Progenitor cell of endocrine pancreas (in vitro differentiated cells): Measurements from ENCODE around the gene LRG1. TPM values are rescaled to one million over a fixed set of nuclear protein-coding genes. Genes with fewer than 3 reads are reported as not detected.

Source experiments
- DNase-seq: peaks from one replicate; pipeline ENCODE4 v3.0.0; 2021; ENCODE audit warnings: low spot score; ENCODE audit not compliant: unreplicated experiment
- H3K27ac Mint-ChIP-seq: 2 replicates; pipeline ENCODE4 v1.8.0; 2021; ENCODE audit warnings: mild to moderate bottlenecking, moderate library complexity, mixed read lengths
- H3K27me3 Mint-ChIP-seq: 2 replicates; pipeline ENCODE4 v1.8.0; 2021; ENCODE audit warnings: mixed read lengths
- H3K36me3 Mint-ChIP-seq: 2 replicates; pipeline ENCODE4 v1.8.0; 2022; ENCODE audit warnings: mixed read lengths; ENCODE audit not compliant: insufficient read depth
- H3K4me1 Mint-ChIP-seq: 2 replicates; pipeline ENCODE4 v1.8.0; 2021; ENCODE audit warnings: low read depth, mixed read lengths
- H3K4me3 Mint-ChIP-seq: 2 replicates; pipeline ENCODE4 v1.8.0; 2021; ENCODE audit warnings: low read depth, mild to moderate bottlenecking, moderate library complexity, mixed read lengths
- H3K9me3 Mint-ChIP-seq: 2 replicates; pipeline ENCODE4 v1.8.0; 2021; ENCODE audit warnings: low read depth, mixed read lengths
- CTCF ChIP-seq: fragments of 200-600 bp; sonication (generic); IDR thresholded peaks from one replicate; pipeline ENCODE4 v1.5.0; 2021; ENCODE audit warnings: antibody characterized with exemption, mild to moderate bottlenecking; ENCODE audit not compliant: unreplicated experiment
- total RNA-seq: library from RNA; stranded (reverse); gene quantifications from 2 replicates; pipeline ENCODE4 v1.2.1, GENCODE V29; 2021

Gene LRG1
- total RNA-seq, 1 donor from 2014 or later = 0.34 TPM

GRCh38 chr19:4516939-4517300, 22.9 kb downstream of the LRG1 start:
- no peaks in the 10 kb centered on the region for H3K9me3 Mint-ChIP-seq
- no peak overlapping the region for H3K4me3 Mint-ChIP-seq
- H3K27me3 Mint-ChIP-seq = peaks cover 17% of the 10 kb centered on the region
- DNase-seq = no peak
- no peaks in the 10 kb centered on the region for H3K36me3 Mint-ChIP-seq
- no peak for TF ChIP-seq CTCF
- no peak overlapping the region for H3K27ac Mint-ChIP-seq
- no peaks in the 10 kb centered on the region for H3K4me1 Mint-ChIP-seq

GRCh38 chr19:4516199-4516938, 23.5 kb downstream of the LRG1 start:
- peaks cover 14% of the 10 kb centered on the region for H3K27me3 Mint-ChIP-seq
- no peaks in the 10 kb centered on the region for H3K36me3 Mint-ChIP-seq
- DNase-seq = no peak
- H3K4me3 Mint-ChIP-seq = no peak overlapping the region
- no peak overlapping the region for H3K27ac Mint-ChIP-seq
- TF ChIP-seq CTCF = no peak
- no peaks in the 10 kb centered on the region for H3K9me3 Mint-ChIP-seq
- no peaks in the 10 kb centered on the region for H3K4me1 Mint-ChIP-seq

GRCh38 chr19:4515732-4516131, 24.1 kb downstream of the LRG1 start:
- DNase-seq = no peak
- H3K4me1 Mint-ChIP-seq = no peaks in the 10 kb centered on the region
- no peaks in the 10 kb centered on the region for H3K9me3 Mint-ChIP-seq
- no peaks in the 10 kb centered on the region for H3K36me3 Mint-ChIP-seq
- peaks cover 9% of the 10 kb centered on the region for H3K27me3 Mint-ChIP-seq
- H3K27ac Mint-ChIP-seq = no peak overlapping the region
- TF ChIP-seq CTCF = no peak
- H3K4me3 Mint-ChIP-seq = no peak overlapping the region

- H3K27me3 Mint-ChIP-seq = peaks cover 3% of the 10 kb centered on the region
- H3K4me1 Mint-ChIP-seq = no peaks in the 10 kb centered on the region
- TF ChIP-seq CTCF = no peak
- H3K27ac Mint-ChIP-seq = no peak overlapping the region
- H3K4me3 Mint-ChIP-seq = no peak overlapping the region
- DNase-seq = no peak
- no peaks in the 10 kb centered on the region for H3K36me3 Mint-ChIP-seq
- no peaks in the 10 kb centered on the region for H3K9me3 Mint-ChIP-seq
Measured at GRCh38 chr19:4513248-4513647, 26.6 kb downstream of the LRG1 start.

- Mint-ChIP-seq H3K9me3 (no peaks in the 10 kb centered on the region), H3K27ac (no peak overlapping the region), H3K27me3 (peaks cover 3% of the 10 kb centered on the region), H3K4me1 (no peaks in the 10 kb centered on the region), H3K36me3 (no peaks in the 10 kb centered on the region), H3K4me3 (no peak overlapping the region)
- DNase-seq = no peak
- TF ChIP-seq CTCF = no peak
Measured at GRCh38 chr19:4512070-4512469, 27.8 kb downstream of the LRG1 start.
